ENCODE results near the gene MS4A6A. TPM values are rescaled to one million over a fixed set of nuclear protein-coding genes. Genes with fewer than 3 reads are reported as not detected.

MS4A6A gene
- total RNA-seq, 1 experiment from 2014 or later = not detected

GRCh38 chr11:60165538-60165937 lies 17.3 kb downstream of the MS4A6A start:
- POLR2A ChIA-PET (ENCODE audit: unreplicated experiment) = interaction anchor here (0.9 kb wide), 1 partner anchor 497 kb away, joined by 7 read pairs; the partner anchor contains the start of gene PATL1
- intact Hi-C loops (cut with micrococcal nuclease) = no loop called here

GRCh38 chr11:60164550-60165075 lies 18.3 kb downstream of the MS4A6A start:
- no peaks in the 10 kb centered on the region for H3K9me2 ChIP-seq (replicated peaks; ENCODE audit: low read length)
- no peaks in the 10 kb centered on the region for H3K9me3 ChIP-seq (ENCODE audit: low read length)
- BruUV-seq (replicated peaks) = no TSS peak
- ChIA-PET POLR2A (ENCODE audit: unreplicated experiment) (no interaction called here), CTCF (no interaction called here)
- H3K36me3 ChIP-seq (ENCODE audit: low read depth, low read length) = no peaks in the 10 kb centered on the region
- TF ChIP-seq CTCF (conservative IDR thresholded peaks at IDR 0.05; ENCODE audit: low read depth, low read length) (no peak), EZH2phosphoT487 (IDR thresholded peaks at IDR 0.05; ENCODE audit: borderline replicate concordance, low read length) (no peak), EZH2 (IDR thresholded peaks at IDR 0.05; ENCODE audit: low read length, unreplicated experiment) (no peak)
- H3K4me1 ChIP-seq (ENCODE audit: insufficient read depth, low read length) = peaks cover 35% of the 10 kb centered on the region
- H3K9ac ChIP-seq (ENCODE audit: low read length) = no peak overlapping the region
- H2AFZ ChIP-seq (ENCODE audit: low read length) = no peak overlapping the region
- no peak overlapping the region for H3K4me3 ChIP-seq (ENCODE audit: low read length)
- no peaks in the 10 kb centered on the region for H3K79me2 ChIP-seq (ENCODE audit: low read length)
- ATAC-seq (no peak), DNase-seq (peak; percentile 62)
- no peaks in the 10 kb centered on the region for H3K27me3 ChIP-seq (ENCODE audit: low read length)
- no peak overlapping the region for H3K27ac ChIP-seq (ENCODE audit: low read length)
- H4K20me1 ChIP-seq (ENCODE audit: low read length) = no peaks in the 10 kb centered on the region
- H3K4me2 ChIP-seq (ENCODE audit: low read length) = no peak overlapping the region
- peaks cover 3% of the 10 kb centered on the region for H3F3A ChIP-seq (ENCODE audit: low read length, unreplicated experiment)
- intact Hi-C loops (cut with micrococcal nuclease) = no loop called here

More at GRCh38 chr11:60165538-60165937, 17.3 kb downstream of the MS4A6A start:
- Histone ChIP-seq H3K9me3 (ENCODE audit: low read length) (no peaks in the 10 kb centered on the region), H3K27ac (ENCODE audit: low read length) (no peak overlapping the region), H3K9ac (ENCODE audit: low read length) (no peak overlapping the region), H3K4me2 (ENCODE audit: low read length) (no peak overlapping the region), H3K4me3 (ENCODE audit: low read length) (no peak overlapping the region), H3F3A (ENCODE audit: low read length, unreplicated experiment) (peaks cover 5% of the 10 kb centered on the region), H2AFZ (ENCODE audit: low read length) (no peak overlapping the region), H3K79me2 (ENCODE audit: low read length) (no peaks in the 10 kb centered on the region), H3K4me1 (ENCODE audit: insufficient read depth, low read length) (peaks cover 44% of the 10 kb centered on the region), H4K20me1 (ENCODE audit: low read length) (no peaks in the 10 kb centered on the region), H3K9me2 (replicated peaks; ENCODE audit: low read length) (no peaks in the 10 kb centered on the region), H3K27me3 (ENCODE audit: low read length) (no peaks in the 10 kb centered on the region), H3K36me3 (ENCODE audit: low read depth, low read length) (no peaks in the 10 kb centered on the region)
- peak; percentile 35 for DNase-seq
- no TSS peak for BruUV-seq (replicated peaks)
- CTCF ChIA-PET = no interaction called here
- no peak for ATAC-seq
- TF ChIP-seq EZH2 (IDR thresholded peaks at IDR 0.05; ENCODE audit: low read length, unreplicated experiment) (no peak), EZH2phosphoT487 (IDR thresholded peaks at IDR 0.05; ENCODE audit: borderline replicate concordance, low read length) (no peak), CTCF (conservative IDR thresholded peaks at IDR 0.05; ENCODE audit: low read depth, low read length) (no peak)

GRCh38 chr11:60161766-60162165 lies 21.1 kb downstream of the MS4A6A start:
- Histone ChIP-seq H3K4me3 (ENCODE audit: low read length) (no peak overlapping the region), H3K27me3 (ENCODE audit: low read length) (no peaks in the 10 kb centered on the region), H3K79me2 (ENCODE audit: low read length) (no peaks in the 10 kb centered on the region), H3K4me1 (ENCODE audit: insufficient read depth, low read length) (peaks cover 35% of the 10 kb centered on the region), H3K4me2 (ENCODE audit: low read length) (no peak overlapping the region), H4K20me1 (ENCODE audit: low read length) (no peaks in the 10 kb centered on the region), H3F3A (ENCODE audit: low read length, unreplicated experiment) (peaks cover 7% of the 10 kb centered on the region), H3K9ac (ENCODE audit: low read length) (no peak overlapping the region), H2AFZ (ENCODE audit: low read length) (no peak overlapping the region), H3K36me3 (ENCODE audit: low read depth, low read length) (no peaks in the 10 kb centered on the region), H3K27ac (ENCODE audit: low read length) (no peak overlapping the region), H3K9me2 (replicated peaks; ENCODE audit: low read length) (no peaks in the 10 kb centered on the region), H3K9me3 (ENCODE audit: low read length) (no peaks in the 10 kb centered on the region)
- ChIA-PET POLR2A (ENCODE audit: unreplicated experiment) (no interaction called here), CTCF (no interaction called here)
- ATAC-seq = no peak
- no TSS peak for BruUV-seq (replicated peaks)
- no peak for DNase-seq
- TF ChIP-seq EZH2phosphoT487 (IDR thresholded peaks at IDR 0.05; ENCODE audit: borderline replicate concordance, low read length) = no peak
- intact Hi-C loops (cut with micrococcal nuclease) = no loop called here

Measured in PC-3 (cell line).